ENCODE measurements around the gene AKIRIN2.
A peak's percentile ranks its signal among the peaks of the same experiment; 100 is the strongest.

Gene AKIRIN2

DNA sequence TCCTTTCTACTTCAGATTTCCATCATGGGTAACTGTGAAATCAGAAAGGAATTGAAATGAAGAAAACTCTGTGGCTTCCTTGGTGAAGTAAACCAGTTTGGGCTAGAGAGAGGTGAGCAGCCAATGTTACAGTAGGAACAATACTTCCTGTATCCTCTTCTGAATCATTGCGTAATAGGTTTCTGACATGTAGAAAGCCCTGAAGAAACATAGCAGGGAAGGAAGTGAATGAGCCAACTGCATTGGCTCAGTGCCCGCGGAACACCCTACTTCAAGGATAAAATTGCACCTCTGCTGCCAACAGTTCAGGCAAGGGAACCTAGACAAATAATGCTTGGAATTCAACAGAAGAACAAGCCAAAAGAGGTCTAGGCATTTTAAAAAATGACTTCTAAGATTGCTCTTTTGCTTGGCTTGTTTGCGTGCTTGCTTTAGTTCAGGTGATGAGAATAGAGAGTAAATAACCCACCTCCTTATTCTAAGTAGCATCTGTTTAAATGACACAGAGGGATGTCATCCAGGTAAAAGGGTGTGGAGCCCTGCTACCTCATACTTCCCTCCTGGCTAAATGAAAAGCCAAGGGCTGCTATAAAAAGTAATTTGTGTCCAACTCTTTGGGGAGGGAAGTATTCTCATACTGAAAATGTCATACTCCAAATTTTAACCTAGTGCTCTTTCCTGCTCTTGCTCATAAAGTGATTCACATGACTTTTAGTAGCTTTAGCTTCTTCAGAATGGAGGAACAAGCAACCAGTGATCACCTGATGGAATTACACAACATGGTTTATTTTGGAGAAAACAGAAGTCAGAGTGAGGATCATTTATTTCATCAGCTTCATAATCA lies 30.0 kb upstream of the AKIRIN2 start:
- WGBS (ENCODE audit: insufficient coverage, insufficient read length), result no CpG with 5 or more reads among the region's 4 CpGs
- H3K27ac ChIP-seq (ENCODE audit: low read length), result no peak overlapping the region
- no peaks in the 10 kb centered on the region for H3K9me3 ChIP-seq (ENCODE audit: control insufficient read depth, insufficient read depth, low read length)
- DNase-seq (ENCODE audit: low read depth, low spot score), result no peak
- no peaks in the 10 kb centered on the region for H3K36me3 ChIP-seq (ENCODE audit: control insufficient read depth, insufficient read depth, low read length)
- H3K4me3 ChIP-seq (ENCODE audit: low read length), result no peak overlapping the region
- H3K4me1 ChIP-seq (ENCODE audit: control insufficient read depth, insufficient read depth, low read length), result no peaks in the 10 kb centered on the region
- H3K27me3 ChIP-seq (ENCODE audit: control insufficient read depth, insufficient read depth, low read length), result no peaks in the 10 kb centered on the region; the same call in 1 of the 2 replicates

DNA sequence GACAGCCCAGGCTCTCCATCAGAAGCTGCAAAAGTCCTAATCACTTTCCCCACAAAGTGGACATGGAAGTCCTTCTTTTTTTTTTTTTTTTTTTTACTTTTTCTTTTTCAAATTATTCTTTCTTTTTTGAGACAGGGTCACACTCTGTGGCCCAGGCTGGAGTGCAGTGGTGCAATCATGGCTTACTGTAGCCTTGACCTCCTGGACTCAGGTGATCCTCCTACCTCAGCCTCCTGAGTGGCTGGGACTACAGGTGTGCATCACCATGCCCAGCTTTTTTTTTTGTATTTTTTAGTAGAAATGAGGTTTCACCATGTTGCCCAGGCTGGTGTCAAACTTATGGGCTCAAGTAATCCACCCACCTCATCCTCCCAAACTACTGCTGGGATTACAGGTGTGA lies 29.0 kb upstream of the AKIRIN2 start:
- Histone ChIP-seq H3K27ac (ENCODE audit: low read length) (no peak overlapping the region), H3K36me3 (ENCODE audit: control insufficient read depth, insufficient read depth, low read length) (no peaks in the 10 kb centered on the region), H3K27me3 (ENCODE audit: control insufficient read depth, insufficient read depth, low read length) (no peaks in the 10 kb centered on the region; the same call in 1 of the 2 replicates), H3K4me1 (ENCODE audit: control insufficient read depth, insufficient read depth, low read length) (no peaks in the 10 kb centered on the region), H3K9me3 (ENCODE audit: control insufficient read depth, insufficient read depth, low read length) (no peaks in the 10 kb centered on the region), H3K4me3 (ENCODE audit: low read length) (no peak overlapping the region)
- no peak for DNase-seq (ENCODE audit: low read depth, low spot score)

GRCh38 chr6:87729965-87730719 lies 28.1 kb upstream of the AKIRIN2 start:
- Histone ChIP-seq H3K36me3 (ENCODE audit: control insufficient read depth, insufficient read depth, low read length) (no peaks in the 10 kb centered on the region), H3K27ac (ENCODE audit: low read length) (no peak overlapping the region), H3K4me3 (ENCODE audit: low read length) (no peak overlapping the region), H3K4me1 (ENCODE audit: control insufficient read depth, insufficient read depth, low read length) (no peaks in the 10 kb centered on the region), H3K9me3 (ENCODE audit: control insufficient read depth, insufficient read depth, low read length) (no peaks in the 10 kb centered on the region), H3K27me3 (ENCODE audit: control insufficient read depth, insufficient read depth, low read length) (no peaks in the 10 kb centered on the region; the same call in 1 of the 2 replicates)
- WGBS (ENCODE audit: insufficient coverage, insufficient read length), result 100% methylated on average over 1 of the region's 6 CpGs
- no peak for DNase-seq (ENCODE audit: low read depth, low spot score)

GRCh38 chr6:87728706-87729105 lies 26.7 kb upstream of the AKIRIN2 start:
- DNase-seq (ENCODE audit: low read depth, low spot score), result no peak
- H3K4me1 ChIP-seq (ENCODE audit: control insufficient read depth, insufficient read depth, low read length), result no peaks in the 10 kb centered on the region
- H3K27ac ChIP-seq (ENCODE audit: low read length), result no peak overlapping the region
- H3K36me3 ChIP-seq (ENCODE audit: control insufficient read depth, insufficient read depth, low read length), result no peaks in the 10 kb centered on the region
- H3K27me3 ChIP-seq (ENCODE audit: control insufficient read depth, insufficient read depth, low read length), result no peaks in the 10 kb centered on the region; the same call in 1 of the 2 replicates
- no peak overlapping the region for H3K4me3 ChIP-seq (ENCODE audit: low read length)
- no peaks in the 10 kb centered on the region for H3K9me3 ChIP-seq (ENCODE audit: control insufficient read depth, insufficient read depth, low read length)
- WGBS (ENCODE audit: insufficient coverage, insufficient read length), result no CpG with 5 or more reads among the region's 3 CpGs

DNA sequence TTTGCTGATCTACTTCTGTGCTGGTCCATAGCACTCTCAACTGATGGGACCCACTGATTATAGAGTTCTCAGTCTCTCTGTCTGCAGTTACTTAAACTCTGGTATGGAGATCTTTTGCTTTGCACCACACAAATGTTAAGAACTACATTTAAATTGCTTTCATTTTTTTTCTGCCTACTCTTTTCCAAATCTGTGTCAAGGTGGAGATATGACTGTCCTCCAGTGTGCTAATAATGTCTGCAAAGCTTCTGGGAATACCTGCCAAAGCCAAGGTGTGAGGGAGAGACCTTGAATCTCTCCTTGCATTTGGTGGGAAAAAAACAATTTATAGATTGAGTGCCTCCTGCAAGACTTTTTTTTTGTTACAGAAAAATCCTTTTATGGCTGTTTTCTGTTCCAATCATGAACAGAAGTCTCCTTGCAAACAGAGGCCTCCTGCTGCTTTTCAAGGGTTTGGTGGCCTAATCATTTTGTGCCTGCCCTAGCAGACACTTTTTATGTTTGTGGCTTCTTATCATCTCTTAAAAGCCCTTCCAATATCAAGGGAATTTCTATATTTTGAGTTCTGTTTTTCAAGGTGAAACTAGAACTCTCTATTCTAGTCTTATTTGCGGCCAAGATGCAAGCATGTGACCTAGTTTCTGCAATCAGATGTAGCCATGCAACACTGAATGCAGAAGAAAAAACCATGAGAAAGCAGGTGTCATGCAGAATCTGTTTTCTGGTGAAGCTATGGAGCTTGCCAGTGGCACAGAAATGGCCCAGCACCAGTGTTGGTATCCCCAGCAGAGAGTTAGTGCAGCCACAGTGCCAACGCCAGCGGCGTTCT lies 23.2 kb upstream of the AKIRIN2 start:
- WGBS (ENCODE audit: insufficient coverage, insufficient read length), result no CpG with 5 or more reads among the region's 4 CpGs
- Histone ChIP-seq H3K27ac (ENCODE audit: low read length) (no peak overlapping the region), H3K27me3 (ENCODE audit: control insufficient read depth, insufficient read depth, low read length) (no peaks in the 10 kb centered on the region; the same call in 1 of the 2 replicates), H3K4me3 (ENCODE audit: low read length) (no peak overlapping the region), H3K4me1 (ENCODE audit: control insufficient read depth, insufficient read depth, low read length) (peaks cover 2% of the 10 kb centered on the region; the same call in 1 of the 2 replicates), H3K9me3 (ENCODE audit: control insufficient read depth, insufficient read depth, low read length) (no peaks in the 10 kb centered on the region), H3K36me3 (ENCODE audit: control insufficient read depth, insufficient read depth, low read length) (no peaks in the 10 kb centered on the region)
- DNase-seq (ENCODE audit: low read depth, low spot score), result no peak

GRCh38 chr6:87723170-87724078 lies 21.4 kb upstream of the AKIRIN2 start:
- no peak overlapping the region for H3K4me3 ChIP-seq (ENCODE audit: low read length)
- H3K27ac ChIP-seq (ENCODE audit: low read length), result no peak overlapping the region
- no peaks in the 10 kb centered on the region for H3K9me3 ChIP-seq (ENCODE audit: control insufficient read depth, insufficient read depth, low read length)
- no peaks in the 10 kb centered on the region for H3K36me3 ChIP-seq (ENCODE audit: control insufficient read depth, insufficient read depth, low read length)
- no peaks in the 10 kb centered on the region; the same call in 1 of the 2 replicates for H3K27me3 ChIP-seq (ENCODE audit: control insufficient read depth, insufficient read depth, low read length)
- DNase-seq (ENCODE audit: low read depth, low spot score), result peak; percentile 29
- WGBS (ENCODE audit: insufficient coverage, insufficient read length), result no CpG with 5 or more reads among the region's 8 CpGs
- H3K4me1 ChIP-seq (ENCODE audit: control insufficient read depth, insufficient read depth, low read length), result peaks cover 2% of the 10 kb centered on the region; the same call in 1 of the 2 replicates

DNA sequence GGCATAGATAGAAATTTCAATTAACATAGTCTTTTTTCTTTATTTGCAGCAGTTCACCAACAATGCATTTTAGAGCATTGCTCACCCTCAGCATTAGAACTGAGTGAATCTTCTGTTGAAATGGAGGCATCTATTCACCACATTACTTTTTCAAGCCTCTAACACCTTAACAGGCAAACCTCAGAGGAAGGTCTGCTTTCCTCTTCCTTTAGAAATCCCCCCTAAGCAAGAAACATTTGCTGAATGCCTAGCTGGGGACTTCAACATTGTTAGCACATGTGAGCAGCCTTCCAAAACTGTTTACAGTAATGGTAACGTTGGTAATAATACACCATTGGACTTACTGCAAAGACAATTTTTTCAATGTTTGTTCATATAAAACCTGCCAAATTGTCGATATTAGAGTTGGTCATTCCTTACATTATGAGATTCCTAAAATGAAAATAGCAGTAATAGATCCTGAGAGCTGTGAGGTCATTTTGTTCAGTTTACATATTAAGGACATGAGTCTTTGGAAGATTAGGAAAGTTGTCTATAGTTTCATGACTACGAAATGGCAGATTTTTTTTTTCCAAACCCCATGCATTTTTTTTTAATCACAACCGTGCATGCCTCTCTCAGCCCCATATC lies 20.6 kb upstream of the AKIRIN2 start:
- H3K4me1 ChIP-seq (ENCODE audit: control insufficient read depth, insufficient read depth, low read length), result peaks cover 2% of the 10 kb centered on the region; the same call in 1 of the 2 replicates
- H3K27ac ChIP-seq (ENCODE audit: low read length), result no peak overlapping the region
- no peaks in the 10 kb centered on the region for H3K9me3 ChIP-seq (ENCODE audit: control insufficient read depth, insufficient read depth, low read length)
- DNase-seq (ENCODE audit: low read depth, low spot score), result no peak
- H3K27me3 ChIP-seq (ENCODE audit: control insufficient read depth, insufficient read depth, low read length), result no peaks in the 10 kb centered on the region; the same call in 1 of the 2 replicates
- H3K4me3 ChIP-seq (ENCODE audit: low read length), result no peak overlapping the region
- H3K36me3 ChIP-seq (ENCODE audit: control insufficient read depth, insufficient read depth, low read length), result no peaks in the 10 kb centered on the region
- WGBS (ENCODE audit: insufficient coverage, insufficient read length), result no CpG with 5 or more reads among the region's 4 CpGs

- Histone ChIP-seq H3K9me3 (ENCODE audit: control insufficient read depth, insufficient read depth, low read length) (no peaks in the 10 kb centered on the region), H3K36me3 (ENCODE audit: control insufficient read depth, insufficient read depth, low read length) (no peaks in the 10 kb centered on the region), H3K4me1 (ENCODE audit: control insufficient read depth, insufficient read depth, low read length) (peaks cover 2% of the 10 kb centered on the region; the same call in 1 of the 2 replicates), H3K27me3 (ENCODE audit: control insufficient read depth, insufficient read depth, low read length) (no peaks in the 10 kb centered on the region), H3K4me3 (ENCODE audit: low read length) (no peak overlapping the region), H3K27ac (ENCODE audit: low read length) (no peak overlapping the region)
- DNase-seq (ENCODE audit: low read depth, low spot score), result no peak
- no CpG with 5 or more reads among the region's 1 CpG for WGBS (ENCODE audit: insufficient coverage, insufficient read length)
These were observed 19.3 kb upstream of the AKIRIN2 start for GRCh38 chr6:87721311-87721710.

- Histone ChIP-seq H3K9me3 (ENCODE audit: control insufficient read depth, insufficient read depth, low read length) (no peaks in the 10 kb centered on the region), H3K36me3 (ENCODE audit: control insufficient read depth, insufficient read depth, low read length) (no peaks in the 10 kb centered on the region), H3K4me1 (ENCODE audit: control insufficient read depth, insufficient read depth, low read length) (peaks cover 2% of the 10 kb centered on the region; the same call in 1 of the 2 replicates), H3K4me3 (ENCODE audit: low read length) (no peak overlapping the region), H3K27me3 (ENCODE audit: control insufficient read depth, insufficient read depth, low read length) (no peaks in the 10 kb centered on the region), H3K27ac (ENCODE audit: low read length) (no peak overlapping the region)
- no peak for DNase-seq (ENCODE audit: low read depth, low spot score)
- WGBS (ENCODE audit: insufficient coverage, insufficient read length), result no CpG with 5 or more reads among the region's 9 CpGs
These were observed 16.8 kb upstream of the AKIRIN2 start for GRCh38 chr6:87718662-87719433.
